ENCODE measurements around the gene SASH1.

SASH1 gene

GRCh38 chr6:148396926-148397325 lies 54.3 kb downstream of the SASH1 start:
- TF ChIP-seq CTCF (conservative IDR thresholded peaks at IDR 0.05; ENCODE audit: control insufficient read depth, insufficient read depth, low read depth, low read length), result no peak
- no peak overlapping the region for H3K4me3 ChIP-seq (ENCODE audit: control insufficient read depth, low read depth, low read length)
- no peak for DNase-seq (ENCODE audit: low read depth)

- no peak for TF ChIP-seq CTCF (conservative IDR thresholded peaks at IDR 0.05; ENCODE audit: control insufficient read depth, insufficient read depth, low read depth, low read length)
- DNase-seq (ENCODE audit: low read depth), result no peak
- no peak overlapping the region for H3K4me3 ChIP-seq (ENCODE audit: control insufficient read depth, low read depth, low read length)
These were observed 55.6 kb downstream of the SASH1 start for GRCh38 chr6:148398244-148398643.

DNA sequence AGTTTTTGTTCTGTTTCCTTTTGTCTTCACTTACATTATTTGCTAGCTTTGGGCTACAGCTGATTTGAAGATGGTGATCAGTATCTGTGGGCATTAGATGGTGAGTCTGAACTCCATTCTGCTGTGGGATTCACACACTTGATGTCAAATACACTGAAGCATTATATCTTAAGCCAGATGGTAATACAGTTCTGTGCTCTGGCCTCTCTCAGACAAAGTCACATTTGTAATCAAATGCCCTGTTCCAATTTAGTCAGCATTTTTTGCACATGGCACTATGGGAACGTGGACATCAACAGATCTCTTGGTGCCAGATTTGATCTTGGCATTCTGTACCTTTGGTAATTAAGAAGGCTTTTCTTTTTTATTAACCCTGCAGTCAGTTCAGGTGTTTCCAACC lies 56.0 kb downstream of the SASH1 start:
- TF ChIP-seq CTCF (conservative IDR thresholded peaks at IDR 0.05; ENCODE audit: control insufficient read depth, insufficient read depth, low read depth, low read length), result no peak
- H3K4me3 ChIP-seq (ENCODE audit: control insufficient read depth, low read depth, low read length), result no peak overlapping the region
- DNase-seq (ENCODE audit: low read depth), result no peak

DNA sequence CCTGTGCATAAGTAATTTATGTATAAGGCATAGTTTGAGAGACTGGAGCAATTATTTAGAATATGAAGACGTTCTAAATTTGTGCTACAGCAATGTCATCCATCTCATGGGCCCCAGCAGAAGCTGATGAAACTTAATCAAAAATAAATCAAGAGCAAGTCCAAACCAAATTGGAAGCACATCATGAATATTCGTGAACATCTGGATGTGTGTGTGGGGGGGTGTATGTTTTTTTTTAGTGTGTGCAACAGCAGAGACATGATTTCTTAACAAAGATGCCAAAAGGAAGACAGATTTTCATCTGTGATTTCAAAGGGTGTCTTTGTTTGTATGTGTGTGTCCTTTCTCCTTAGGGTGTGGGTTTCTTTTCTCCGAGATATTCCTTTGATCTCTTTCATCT lies 58.9 kb downstream of the SASH1 start:
- no peak for DNase-seq (ENCODE audit: low read depth)
- H3K4me3 ChIP-seq (ENCODE audit: control insufficient read depth, low read depth, low read length), result no peak overlapping the region
- TF ChIP-seq CTCF (conservative IDR thresholded peaks at IDR 0.05; ENCODE audit: control insufficient read depth, insufficient read depth, low read depth, low read length), result no peak

DNA sequence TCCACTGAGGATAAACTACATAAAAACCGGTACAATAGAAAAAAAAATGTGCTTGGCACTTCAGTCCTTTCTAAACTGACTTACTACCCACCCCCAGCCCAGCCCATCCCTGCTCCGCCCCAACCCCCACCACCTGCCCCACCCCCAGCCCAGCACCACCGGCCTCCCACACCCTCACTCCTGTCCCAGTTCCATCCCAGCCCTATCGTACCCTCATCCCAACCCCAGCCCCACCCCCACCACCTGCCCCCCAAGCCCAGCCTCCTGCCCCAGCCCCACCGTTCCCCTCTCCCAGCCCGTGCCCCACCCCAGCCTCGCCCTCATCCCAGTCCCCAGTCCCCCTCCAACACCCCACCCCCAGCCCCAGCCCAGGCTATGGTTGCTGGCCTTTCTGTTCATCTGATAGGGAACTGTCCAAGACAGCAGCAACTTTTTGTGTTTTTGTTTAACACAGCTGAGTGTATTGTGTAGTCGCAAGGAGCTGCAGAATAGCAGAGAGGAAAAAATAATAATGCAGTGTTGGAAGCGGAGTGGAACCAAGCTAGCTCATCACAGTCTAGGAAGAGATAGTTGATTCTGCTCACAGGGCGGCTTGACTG lies 61.9 kb downstream of the SASH1 start:
- H3K4me3 ChIP-seq (ENCODE audit: control insufficient read depth, low read depth, low read length), result no peak overlapping the region
- no peak for DNase-seq (ENCODE audit: low read depth)
- no peak for TF ChIP-seq CTCF (conservative IDR thresholded peaks at IDR 0.05; ENCODE audit: control insufficient read depth, insufficient read depth, low read depth, low read length)

DNA sequence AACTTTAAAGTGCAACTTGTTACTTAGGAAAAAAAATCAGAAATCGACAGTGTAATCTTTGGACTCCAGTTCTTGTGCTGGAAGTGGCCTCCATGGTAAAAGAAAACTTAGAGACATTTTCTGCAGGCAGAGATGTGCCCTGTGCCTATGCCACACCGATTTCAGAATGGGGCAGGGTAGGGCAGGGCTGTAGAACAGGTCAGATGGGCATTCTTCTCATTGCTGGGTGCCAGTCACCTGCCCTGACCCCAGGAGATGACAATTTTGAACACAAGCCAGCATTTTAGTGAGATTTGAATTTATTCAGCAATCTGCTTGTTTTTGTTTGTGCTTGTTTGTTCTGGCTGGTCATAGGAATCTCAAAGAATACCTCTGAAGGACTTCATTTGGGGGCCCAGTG lies 63.3 kb downstream of the SASH1 start:
- no peak for DNase-seq (ENCODE audit: low read depth)
- no peak overlapping the region for H3K4me3 ChIP-seq (ENCODE audit: control insufficient read depth, low read depth, low read length)
- no peak for TF ChIP-seq CTCF (conservative IDR thresholded peaks at IDR 0.05; ENCODE audit: control insufficient read depth, insufficient read depth, low read depth, low read length)

All from fibroblast of mammary gland (primary cell).